Tibial nerve (tissue), 4 donors: ENCODE data around the gene RBMS3. TPM values are rescaled to one million over a fixed set of nuclear protein-coding genes. Genes with fewer than 3 reads are reported as not detected.
"Not testable (repeated sequence)": the region's sequence is repeated elsewhere in the genome, so short reads cannot be mapped to it uniquely, and the experiment has no call there.

Experiments used
- DNase-seq, 2 donors: peaks; one replicate each; pipeline ENCODE4 v3.0.0-alpha.2; 2019; ENCODE audit warnings: low spot score in 2 of 2
- H3K27ac ChIP-seq, 4 donors: fragments of 200-600 bp; sonication (generic) in 3 of 4; one replicate each; pipeline ENCODE4 v1.5.1; 2017 to 2019; ENCODE audit warnings: mild to moderate bottlenecking in 1 of 4
- H3K27me3 ChIP-seq, 2 donors: fragments of 200-600 bp; sonication (generic) in 1 of 2; one replicate each; pipeline versions ENCODE4 v1.5.1 to v1.6.0; 2017 to 2019
- H3K36me3 ChIP-seq, 3 donors: fragments of 200-600 bp; sonication (generic); one replicate each; pipeline ENCODE4 v1.5.1; 2018 to 2019
- H3K4me1 ChIP-seq, 4 donors: fragments of 200-600 bp; sonication (generic) in 3 of 4; one replicate each; pipeline ENCODE4 v1.5.1; 2017 to 2019
- H3K4me3 ChIP-seq, 4 donors: fragments of 200-600 bp; sonication (generic) in 3 of 4; one replicate each; pipeline ENCODE4 v1.5.1; 2017 to 2019; ENCODE audit warnings: mild to moderate bottlenecking in 1 of 4, moderate library complexity in 1 of 4
- H3K9me3 ChIP-seq, 4 donors: fragments of 200-600 bp; sonication (generic) in 3 of 4; one replicate each; pipeline ENCODE4 v1.5.1; 2017 to 2019
- CTCF ChIP-seq, 5 experiments: fragments of 200-600 bp in 3 of 5; fragments of 450-650 bp in 2 of 5; sonication (generic) in 3 of 5; IDR thresholded peaks; one replicate each; pipeline ENCODE4 v1.5.1; 2016 to 2019; ENCODE audit warnings: antibody characterized with exemption in 5 of 5, mild to moderate bottlenecking in 3 of 5, moderate library complexity in 2 of 5
- EP300 ChIP-seq, 2 donors: sonication (generic); formaldehyde crosslinking; IDR thresholded peaks; one replicate each; pipeline ENCODE4 v1.6.1; 2017; ENCODE audit warnings: antibody characterized with exemption in 2 of 2, mild to moderate bottlenecking in 1 of 2
- POLR2A ChIP-seq, 2 donors: fragments of 450-650 bp; IDR thresholded peaks; one replicate each; pipeline ENCODE4 v1.6.1; 2017; ENCODE audit warnings: antibody characterized with exemption in 2 of 2, mild to moderate bottlenecking in 2 of 2, moderate library complexity in 2 of 2
- WGBS, 2 donors: methylation state at CpG; one replicate each; pipeline ENCODE4 v1.1.5; 2018; 5-methylcytosine and 5-hydroxymethylcytosine counted together
- total RNA-seq, 4 donors: library from RNA; depleted of rRNA; stranded (reverse); fragments of >200 nt; gene quantifications; one replicate each; pipeline ENCODE4 v1.1.0, GENCODE V29; 2016

Gene RBMS3
- total RNA-seq, 4 donors from 2014 or later: 157 to 175 (median 161) TPM

GRCh38 chr3:29356062-29356461 is 75.2 kb downstream of the RBMS3 start:
- Histone ChIP-seq H3K36me3 (no peaks in the 10 kb centered on the region), H3K4me1 (peaks cover 0 to 25% (median 5%) of the 10 kb centered on the region in 4 donors), H3K9me3 (peaks cover 0 to 7% (median 0%) of the 10 kb centered on the region in 4 donors), H3K27me3 (no peaks in the 10 kb centered on the region), H3K27ac (no peak overlapping the region), H3K4me3 (no peak overlapping the region)
- TF ChIP-seq CTCF (IDR thresholded peaks at IDR 0.05) (no peak), EP300 (IDR thresholded peaks at IDR 0.05) (no peak), POLR2A (IDR thresholded peaks at IDR 0.05) (no peak)
- 69 to 89% methylated on average over 3 of the region's 3 CpGs for WGBS, 2 donors
- no peak for DNase-seq

GRCh38 chr3:29360289-29360688 is 79.4 kb downstream of the RBMS3 start:
- not testable (repeated sequence) for DNase-seq, H3K27ac ChIP-seq, H3K36me3 ChIP-seq, H3K4me3 ChIP-seq, H3K27me3 ChIP-seq, H3K9me3 ChIP-seq
- WGBS, 2 donors: 77 to 82% methylated on average over 2 of the region's 2 CpGs
- H3K4me1 ChIP-seq: peaks cover 0 to 24% (median under 1%) of the 10 kb centered on the region in 4 donors

- DNase-seq: no peak
- Histone ChIP-seq H3K9me3 (peaks cover 0 to 4% (median 0%) of the 10 kb centered on the region in 4 donors), H3K27ac (no peak overlapping the region), H3K27me3 (no peaks in the 10 kb centered on the region), H3K4me1 (peaks cover 0 to 39% (median 2%) of the 10 kb centered on the region in 4 donors), H3K36me3 (no peaks in the 10 kb centered on the region), H3K4me3 (no peak overlapping the region)
- no peak for TF ChIP-seq POLR2A (IDR thresholded peaks at IDR 0.05)
- no peak for TF ChIP-seq CTCF (IDR thresholded peaks at IDR 0.05)
- TF ChIP-seq EP300 (IDR thresholded peaks at IDR 0.05): no peak
- WGBS, 2 donors: 22 to 24% methylated on average over 2 of the region's 2 CpGs
These were observed 82.2 kb downstream of the RBMS3 start for GRCh38 chr3:29363110-29363509.

GRCh38 chr3:29370021-29370420 is 89.2 kb downstream of the RBMS3 start:
- no peak for DNase-seq
- peaks cover 0 to 3% (median 0%) of the 10 kb centered on the region in 3 donors for H3K36me3 ChIP-seq
- no peak overlapping the region for H3K27ac ChIP-seq
- TF ChIP-seq EP300 (IDR thresholded peaks at IDR 0.05) (no peak), CTCF (IDR thresholded peaks at IDR 0.05) (no peak), POLR2A (IDR thresholded peaks at IDR 0.05) (no peak)
- H3K27me3 ChIP-seq: no peaks in the 10 kb centered on the region
- H3K9me3 ChIP-seq: no peaks in the 10 kb centered on the region
- peaks cover 0 to 61% (median 6%) of the 10 kb centered on the region in 4 donors for H3K4me1 ChIP-seq
- H3K4me3 ChIP-seq: no peak overlapping the region
- WGBS, 2 donors: 83 to 87% methylated on average over 4 of the region's 4 CpGs

- DNase-seq: no peak
- WGBS, 2 donors: 40 to 51% methylated on average over 4 of the region's 4 CpGs
- no peak for TF ChIP-seq POLR2A (IDR thresholded peaks at IDR 0.05)
- TF ChIP-seq EP300 (IDR thresholded peaks at IDR 0.05): no peak
- no peak for TF ChIP-seq CTCF (IDR thresholded peaks at IDR 0.05)
- no peaks in the 10 kb centered on the region for H3K9me3 ChIP-seq
- H3K4me3 ChIP-seq: no peak overlapping the region
- H3K27ac ChIP-seq: no peak overlapping the region
- peaks cover 0 to 7% (median 0%) of the 10 kb centered on the region in 3 donors for H3K36me3 ChIP-seq
- H3K4me1 ChIP-seq: peaks cover 0 to 54% (median 4%) of the 10 kb centered on the region in 4 donors
- no peaks in the 10 kb centered on the region for H3K27me3 ChIP-seq
These were observed 89.9 kb downstream of the RBMS3 start for GRCh38 chr3:29370476-29371420.
